Left ventricle myocardium inferior (tissue), 1 donor: ENCODE results near the gene CNNM3. TPM values are rescaled to one million over a fixed set of nuclear protein-coding genes. Genes with fewer than 3 reads are reported as not detected.

ENCODE experiments used
- DNase-seq: peaks from one replicate; pipeline ENCODE4 v3.0.0-alpha.2; 2020
- H3K27ac ChIP-seq: fragments of 200-600 bp; replicated peaks from 2 replicates; pipeline ENCODE4 v1.8.0; 2021
- H3K27me3 ChIP-seq: fragments of 200-600 bp; 2 replicates; pipeline ENCODE4 v1.8.0; 2021; ENCODE audit warnings: low read depth
- H3K36me3 ChIP-seq: fragments of 200-600 bp; 2 replicates; pipeline ENCODE4 v1.8.0; 2021
- H3K4me1 ChIP-seq: fragments of 200-600 bp; 2 replicates; pipeline ENCODE4 v1.8.0; 2021
- H3K4me3 ChIP-seq: fragments of 200-600 bp; 2 replicates; pipeline ENCODE4 v1.8.0; 2021; ENCODE audit warnings: mild to moderate bottlenecking, moderate library complexity
- H3K9me3 ChIP-seq: fragments of 200-600 bp; replicated peaks from 2 replicates; pipeline ENCODE4 v1.8.0; 2021
- intact Hi-C: fragments of 100-400 bp; cut with micrococcal nuclease; formaldehyde crosslinking; loops from one replicate; pipeline ENCODE4 v1.11.0; 2022
- total RNA-seq: library from RNA; stranded (reverse); fragmentation: NEBNext Ultra II Directional; extraction: Animal tissue kit (Norgen Biotek cat#: 25700); gene quantifications from one replicate; pipeline ENCODE4 v1.2.1, GENCODE V29; 2021
- TF ChIP-seq, protein P1 (sequence below): fragments of 200-600 bp; IDR thresholded peaks from 2 replicates; pipeline ENCODE4 v1.8.0; 2021; ENCODE audit warnings: antibody characterized with exemption, mild to moderate bottlenecking, borderline replicate concordance
- donor health status: DM: no; HTN: yes; CAD: no; lungs with severe emphysema.

CNNM3 gene
- total RNA-seq, 1 donor from 2014 or later = 11.1 TPM

DNA sequence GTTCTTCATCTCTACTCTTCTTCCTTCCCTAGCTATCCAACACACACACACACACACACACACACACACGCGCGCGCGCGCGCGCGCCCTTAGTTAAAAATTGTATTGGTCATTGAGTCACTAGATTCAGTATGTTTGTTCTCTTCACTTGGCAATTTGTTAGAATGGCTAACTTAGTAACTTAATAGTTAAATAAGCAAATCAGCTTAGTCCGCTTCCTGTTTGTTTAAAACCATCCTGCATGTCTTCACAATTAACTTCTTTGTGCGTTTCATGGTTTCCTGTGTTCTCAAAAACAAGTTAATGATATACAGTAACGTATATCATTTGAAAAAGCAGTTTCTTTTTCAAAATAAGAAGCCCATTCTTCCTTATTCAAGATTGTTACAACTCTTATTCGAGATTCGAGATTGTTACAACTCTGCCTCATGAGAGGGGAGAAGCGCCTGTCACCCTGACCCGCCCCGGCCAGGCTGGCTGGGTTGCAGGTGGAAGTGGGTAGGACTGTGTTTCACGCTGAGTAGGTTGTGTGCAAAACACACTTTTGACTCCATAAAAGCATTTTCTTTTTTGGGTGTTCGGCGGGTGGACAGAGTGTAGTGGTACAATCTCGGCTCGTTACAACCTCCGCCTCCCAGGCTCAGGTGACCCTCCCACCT lies 9.5 kb upstream of the CNNM3 start:
- no peaks in the 10 kb centered on the region for H3K9me3 ChIP-seq
- intact Hi-C loops = no loop called here
- TF ChIP-seq, protein P1, sequence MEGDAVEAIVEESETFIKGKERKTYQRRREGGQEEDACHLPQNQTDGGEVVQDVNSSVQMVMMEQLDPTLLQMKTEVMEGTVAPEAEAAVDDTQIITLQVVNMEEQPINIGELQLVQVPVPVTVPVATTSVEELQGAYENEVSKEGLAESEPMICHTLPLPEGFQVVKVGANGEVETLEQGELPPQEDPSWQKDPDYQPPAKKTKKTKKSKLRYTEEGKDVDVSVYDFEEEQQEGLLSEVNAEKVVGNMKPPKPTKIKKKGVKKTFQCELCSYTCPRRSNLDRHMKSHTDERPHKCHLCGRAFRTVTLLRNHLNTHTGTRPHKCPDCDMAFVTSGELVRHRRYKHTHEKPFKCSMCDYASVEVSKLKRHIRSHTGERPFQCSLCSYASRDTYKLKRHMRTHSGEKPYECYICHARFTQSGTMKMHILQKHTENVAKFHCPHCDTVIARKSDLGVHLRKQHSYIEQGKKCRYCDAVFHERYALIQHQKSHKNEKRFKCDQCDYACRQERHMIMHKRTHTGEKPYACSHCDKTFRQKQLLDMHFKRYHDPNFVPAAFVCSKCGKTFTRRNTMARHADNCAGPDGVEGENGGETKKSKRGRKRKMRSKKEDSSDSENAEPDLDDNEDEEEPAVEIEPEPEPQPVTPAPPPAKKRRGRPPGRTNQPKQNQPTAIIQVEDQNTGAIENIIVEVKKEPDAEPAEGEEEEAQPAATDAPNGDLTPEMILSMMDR = no peak

GRCh38 chr2:96807127-96807471 lies 9.0 kb upstream of the CNNM3 start:
- intact Hi-C loops = no loop called here
- Histone ChIP-seq H3K27ac (no peak overlapping the region), H3K4me3 (no peak overlapping the region), H3K4me1 (peaks cover 42% of the 10 kb centered on the region), H3K9me3 (no peaks in the 10 kb centered on the region), H3K36me3 (peaks cover 27% of the 10 kb centered on the region), H3K27me3 (no peaks in the 10 kb centered on the region)
- no peak for DNase-seq
- TF ChIP-seq, protein P1 = no peak

More for the DNA sequence above, 9.5 kb upstream of the CNNM3 start:
- Histone ChIP-seq H3K36me3 (peaks cover 32% of the 10 kb centered on the region), H3K4me1 (peaks cover 37% of the 10 kb centered on the region), H3K27ac (no peak overlapping the region), H3K27me3 (no peaks in the 10 kb centered on the region), H3K4me3 (no peak overlapping the region)
- DNase-seq = no peak

GRCh38 chr2:96808176-96808837 lies 7.8 kb upstream of the CNNM3 start:
- peak; percentile 49 for DNase-seq
- peaks cover 15% of the 10 kb centered on the region for H3K36me3 ChIP-seq
- H3K4me3 ChIP-seq = no peak overlapping the region
- TF ChIP-seq, protein P1 = no peak
- peak overlapping the region; percentile 68 for H3K27ac ChIP-seq
- intact Hi-C loops = no loop called here
- no peaks in the 10 kb centered on the region for H3K9me3 ChIP-seq
- H3K4me1 ChIP-seq = peaks cover 54% of the 10 kb centered on the region
- no peaks in the 10 kb centered on the region for H3K27me3 ChIP-seq

DNA sequence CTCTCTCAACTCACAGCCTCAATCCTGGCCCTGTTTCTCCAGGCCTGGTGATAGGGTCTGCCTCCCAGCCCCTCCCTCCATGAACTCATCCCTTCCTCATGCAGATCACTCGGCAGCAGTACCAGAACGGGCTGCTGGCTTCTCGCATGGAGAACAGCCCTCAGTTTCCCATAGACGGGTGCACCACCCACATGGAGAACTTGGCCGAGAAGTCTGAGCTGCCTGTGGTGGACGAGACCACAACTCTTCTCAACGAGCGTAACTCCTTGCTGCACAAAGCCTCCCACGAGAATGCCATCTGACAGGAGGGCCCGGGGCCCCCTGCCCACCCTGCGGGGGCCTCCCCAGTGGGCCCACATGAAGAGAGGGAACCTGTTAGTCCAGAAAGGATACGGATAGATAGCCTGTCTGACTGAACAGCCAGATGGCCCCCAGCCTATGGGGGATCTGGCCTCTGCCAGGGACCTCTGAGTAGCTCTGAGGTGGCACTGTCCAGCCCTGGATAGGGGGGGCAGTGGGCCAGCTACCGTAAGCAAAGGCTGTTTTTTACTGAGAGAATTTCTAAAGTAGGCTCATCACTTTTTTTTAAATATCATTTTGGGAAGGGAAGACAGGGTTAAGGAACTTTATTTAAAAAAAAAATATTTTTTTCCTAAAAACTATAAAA lies 6.7 kb upstream of the CNNM3 start:
- TF ChIP-seq, protein P1 = no peak
- peaks cover 14% of the 10 kb centered on the region for H3K36me3 ChIP-seq
- intact Hi-C loops = no loop called here
- no peak for DNase-seq
- no peaks in the 10 kb centered on the region for H3K27me3 ChIP-seq
- H3K27ac ChIP-seq = peak overlapping the region; percentile 68
- peaks cover 60% of the 10 kb centered on the region for H3K4me1 ChIP-seq
- H3K9me3 ChIP-seq = no peaks in the 10 kb centered on the region
- H3K4me3 ChIP-seq = no peak overlapping the region

GRCh38 chr2:96809951-96810782 lies 5.9 kb upstream of the CNNM3 start:
- no peak for DNase-seq
- Histone ChIP-seq H3K36me3 (peaks cover 14% of the 10 kb centered on the region), H3K4me1 (peaks cover 63% of the 10 kb centered on the region), H3K9me3 (no peaks in the 10 kb centered on the region), H3K27ac (peak overlapping the region; percentile 68), H3K4me3 (no peak overlapping the region), H3K27me3 (no peaks in the 10 kb centered on the region)
- intact Hi-C loops = no loop called here
- TF ChIP-seq, protein P1 = no peak
